ENCODE data around the gene CCDC7.
"Not testable (repeated sequence)": the region's sequence is repeated elsewhere in the genome, so short reads cannot be mapped to it uniquely, and the experiment has no call there.

GRCh38 chr10:32909970-32910369 lies 464.0 kb downstream of the CCDC7 start:
- TF ChIP-seq CTCF (IDR thresholded peaks at IDR 0.05); POLR2AphosphoS5 (IDR thresholded peaks at IDR 0.05; ENCODE audit: low read depth, low read length); REST (IDR thresholded peaks at IDR 0.05; ENCODE audit: insufficient read depth in 1 of 2, low read depth in 2 of 2, low read length in 1 of 2); TCF7L2 (IDR thresholded peaks at IDR 0.05; ENCODE audit: low read depth, low read length); SIN3A (IDR thresholded peaks at IDR 0.05; ENCODE audit: borderline replicate concordance, insufficient read depth, low read depth, low read length): not testable (repeated sequence)
